Activated CD8-positive, alpha-beta memory T cell treated with anti-CD3 and anti-CD28 coated beads, Interleukin-2, amount 50 U/mL, for 1 hour (primary cell): ENCODE measurements around the gene CRTC1.

Experiments used
- DNase-seq: peaks from one replicate; pipeline ENCODE4 v3.0.0-alpha.2; 2020; ENCODE audit errors: extremely low read depth

CRTC1 gene

GRCh38 chr19:18653853-18654252 lies 29.6 kb upstream of the CRTC1 start:
- no peak for DNase-seq

GRCh38 chr19:18654469-18654868 lies 29.0 kb upstream of the CRTC1 start:
- no peak for DNase-seq

- DNase-seq: no peak
These were observed 28.2 kb upstream of the CRTC1 start for GRCh38 chr19:18655173-18655844.

DNA sequence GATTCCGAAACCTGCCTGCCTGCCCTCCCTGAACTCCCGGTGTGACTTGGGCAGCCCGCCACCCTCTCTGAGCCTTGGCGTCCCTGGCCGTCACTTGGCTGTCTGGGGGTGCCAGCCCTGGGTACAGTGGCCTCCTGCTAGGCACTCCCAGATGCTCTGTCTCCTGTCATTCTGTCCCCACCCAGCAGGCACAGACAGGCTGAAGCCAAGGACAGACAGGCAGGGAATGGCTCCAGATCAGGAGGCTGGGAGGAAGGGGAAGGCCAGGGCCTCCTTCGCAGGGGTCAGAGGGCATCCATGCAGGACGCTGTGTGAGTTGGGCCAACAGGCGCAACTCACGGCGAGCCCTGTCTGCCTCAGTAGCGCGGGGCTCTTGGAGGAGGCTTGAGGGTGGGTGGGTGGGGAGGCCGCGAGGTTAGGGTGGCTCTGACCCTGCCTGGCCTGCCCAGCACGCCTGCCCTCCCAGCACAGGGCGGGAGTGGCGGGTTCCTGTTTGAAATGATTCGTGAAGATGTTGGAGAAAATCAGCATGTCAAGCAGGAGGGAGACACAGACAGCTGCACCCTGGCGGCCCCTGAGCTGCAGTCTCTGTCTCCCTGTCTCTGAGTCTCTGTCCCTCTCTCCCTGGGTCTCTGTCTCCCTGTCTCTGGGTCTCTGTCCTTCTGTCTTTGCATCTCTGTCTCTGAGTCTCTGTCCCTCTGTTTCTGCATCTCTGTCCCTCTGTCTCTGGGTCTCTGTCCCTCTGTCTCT lies 27.0 kb upstream of the CRTC1 start:
- no peak for DNase-seq

- no peak for DNase-seq
These were observed 25.7 kb upstream of the CRTC1 start for GRCh38 chr19:18657590-18658365.

GRCh38 chr19:18658366-18658855 lies 25.1 kb upstream of the CRTC1 start:
- DNase-seq: no peak

DNA sequence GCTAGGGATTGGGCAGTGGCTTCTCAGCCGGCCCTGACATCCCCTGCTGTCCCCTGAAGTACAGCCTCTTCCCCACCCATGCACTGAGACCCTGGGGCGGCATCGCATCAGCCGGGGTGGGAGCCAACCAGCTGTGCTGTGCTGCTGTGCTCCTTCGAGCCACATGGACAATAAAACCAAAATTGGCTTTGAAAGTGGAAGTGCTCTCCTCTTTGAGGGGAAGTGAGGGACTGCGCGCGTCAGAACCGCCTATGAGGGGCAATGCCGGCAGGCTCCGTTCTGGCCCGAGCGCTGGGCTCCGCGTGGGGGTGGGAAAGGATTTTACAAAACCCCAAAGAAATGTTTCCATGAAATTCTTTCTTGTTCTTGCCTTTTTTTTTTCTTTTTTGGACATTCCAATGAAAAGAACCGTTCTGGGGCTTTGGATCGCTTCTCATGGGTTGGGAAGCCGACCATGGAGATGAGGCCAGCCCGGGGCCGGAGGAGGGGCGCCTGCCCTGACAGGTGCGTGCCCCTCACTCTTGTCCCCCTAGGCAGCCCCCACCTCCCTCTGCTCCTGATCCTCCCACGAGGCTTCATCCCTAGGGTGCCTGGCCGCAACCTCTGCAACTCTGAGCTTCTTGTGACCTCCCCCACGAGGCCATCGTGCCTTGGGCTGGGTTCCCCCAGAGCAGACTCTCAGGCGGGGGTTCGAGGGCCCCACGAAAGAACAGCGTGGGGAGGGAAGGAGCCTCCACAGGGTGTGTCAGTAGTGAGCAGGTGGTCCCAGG lies 24.0 kb upstream of the CRTC1 start:
- no peak for DNase-seq

DNA sequence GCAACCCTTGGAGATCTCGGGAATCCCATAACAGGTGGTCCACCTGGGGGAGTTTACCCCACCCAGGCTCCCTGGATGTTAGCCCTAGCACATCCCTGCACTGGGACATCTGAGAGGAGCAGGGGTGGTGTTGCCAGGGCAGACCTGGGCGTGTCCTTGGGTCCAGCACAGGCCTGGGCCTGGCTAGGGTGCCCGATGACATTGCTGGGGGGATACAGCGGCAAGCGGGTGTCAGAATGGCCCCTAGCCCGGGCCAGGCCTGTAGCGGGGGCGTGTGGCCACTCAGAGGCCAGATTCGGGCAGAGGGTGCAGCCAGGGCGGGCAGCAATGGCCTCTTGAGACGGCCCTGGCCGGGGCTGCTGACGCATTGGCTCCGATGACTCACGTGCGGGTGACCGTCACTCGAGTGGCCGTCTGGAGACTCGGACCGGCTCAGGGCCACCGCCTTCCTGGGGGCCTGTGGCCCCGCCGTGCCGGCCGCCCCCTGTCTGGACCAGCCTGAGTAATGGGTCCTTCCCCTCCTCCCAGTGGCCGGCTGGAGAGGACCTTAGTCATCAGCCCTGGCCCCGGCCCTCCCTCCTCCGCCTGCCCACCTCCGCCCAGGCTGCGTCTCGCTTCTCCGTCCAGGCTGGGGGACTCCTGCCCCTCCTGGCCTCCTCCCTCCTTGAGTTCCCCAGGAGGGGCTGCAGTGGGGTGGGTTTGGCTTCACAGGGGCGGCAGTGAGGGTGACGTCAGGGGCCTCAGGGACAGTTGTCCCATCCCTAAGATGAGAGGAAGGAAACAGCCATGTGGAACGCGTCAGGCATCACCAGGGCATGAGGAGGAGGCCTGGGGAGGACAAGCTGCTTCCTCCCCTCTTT lies 23.2 kb upstream of the CRTC1 start:
- DNase-seq: no peak

DNA sequence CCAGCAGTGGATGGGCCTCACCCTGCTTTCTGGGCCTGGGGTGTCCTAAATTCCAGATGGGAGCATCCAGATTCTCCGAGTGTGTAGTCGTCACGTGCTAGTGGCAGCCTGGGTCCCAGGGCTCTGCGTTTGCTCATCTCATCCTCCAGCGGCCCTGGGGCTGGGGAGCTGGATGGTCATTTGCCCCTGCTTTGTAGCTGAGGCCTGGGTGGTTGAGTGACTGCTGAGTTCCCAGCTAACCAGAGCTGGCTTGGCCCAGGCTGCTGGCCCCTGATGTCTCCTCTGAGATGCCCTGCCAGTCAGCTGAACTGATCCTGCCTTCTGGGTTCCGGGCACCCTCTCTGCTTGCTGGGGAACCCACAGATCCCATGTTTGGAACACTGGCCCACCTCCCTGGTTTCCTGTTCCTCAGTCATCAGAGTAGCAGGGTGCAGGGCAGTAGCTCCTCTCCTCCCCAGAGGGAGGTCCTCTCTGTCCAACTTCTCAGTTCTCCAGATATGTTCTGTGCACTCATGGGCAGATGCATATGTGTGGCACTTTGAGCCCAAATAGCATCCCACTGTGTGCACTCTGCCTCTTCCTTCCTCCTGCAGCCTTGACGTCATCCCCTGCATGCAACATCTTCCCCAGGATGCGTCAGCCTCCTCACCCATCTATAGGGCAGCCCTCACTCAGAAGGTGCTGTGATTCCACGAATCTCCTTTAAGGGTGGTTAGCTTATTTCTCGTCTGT lies 22.4 kb upstream of the CRTC1 start:
- DNase-seq: no peak

GRCh38 chr19:18662972-18663732 lies 20.3 kb upstream of the CRTC1 start:
- no peak for DNase-seq

DNA sequence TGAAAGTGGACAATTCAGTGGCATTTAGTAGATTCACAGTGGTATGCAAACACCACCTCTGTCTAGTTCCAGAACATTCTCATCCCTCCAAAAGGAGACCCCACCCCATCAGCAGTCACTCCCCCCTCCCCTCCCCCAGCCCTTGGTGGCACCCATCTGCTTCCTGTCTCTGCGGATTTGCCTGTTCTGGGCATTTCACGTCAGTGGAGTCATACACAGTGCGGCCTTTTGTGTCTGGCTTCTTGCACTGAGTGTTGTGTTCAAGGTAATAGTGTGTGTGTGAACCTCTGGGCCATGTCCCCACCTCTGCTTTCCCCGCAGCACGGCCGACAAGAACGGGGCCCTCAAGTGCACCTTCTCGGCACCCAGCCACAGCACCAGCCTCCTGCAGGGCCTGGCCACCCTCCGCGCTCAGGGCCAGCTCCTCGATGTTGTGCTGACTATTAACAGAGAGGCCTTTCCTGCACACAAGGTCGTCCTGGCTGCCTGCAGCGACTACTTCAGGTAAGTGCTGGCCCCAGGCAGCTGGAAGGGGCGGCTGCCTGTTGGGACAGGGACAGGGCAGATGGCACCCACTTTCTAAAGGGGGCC lies 19.4 kb upstream of the CRTC1 start:
- DNase-seq: no peak

GRCh38 chr19:18665771-18666202 lies 17.7 kb upstream of the CRTC1 start:
- no peak for DNase-seq

DNA sequence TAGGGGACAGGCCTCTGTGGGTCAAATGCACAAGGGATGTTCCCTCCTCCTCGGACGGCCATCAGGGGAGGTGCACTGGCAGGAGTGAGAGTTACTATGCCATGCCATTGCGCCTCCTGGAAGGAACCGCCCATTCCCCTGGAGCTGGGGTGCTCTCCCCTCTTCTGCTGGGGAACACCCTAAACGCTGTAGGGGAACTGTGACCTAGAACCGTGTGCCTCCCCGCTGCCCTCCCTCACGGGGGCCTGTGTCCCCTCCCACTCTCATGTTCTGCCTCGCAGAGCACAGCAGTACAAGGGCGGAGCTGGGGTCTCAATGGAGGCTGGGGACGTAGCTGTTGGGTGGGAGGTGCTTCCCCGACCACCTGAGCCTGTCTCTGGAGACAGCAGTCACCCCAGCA lies 17.2 kb upstream of the CRTC1 start:
- DNase-seq: no peak

DNA sequence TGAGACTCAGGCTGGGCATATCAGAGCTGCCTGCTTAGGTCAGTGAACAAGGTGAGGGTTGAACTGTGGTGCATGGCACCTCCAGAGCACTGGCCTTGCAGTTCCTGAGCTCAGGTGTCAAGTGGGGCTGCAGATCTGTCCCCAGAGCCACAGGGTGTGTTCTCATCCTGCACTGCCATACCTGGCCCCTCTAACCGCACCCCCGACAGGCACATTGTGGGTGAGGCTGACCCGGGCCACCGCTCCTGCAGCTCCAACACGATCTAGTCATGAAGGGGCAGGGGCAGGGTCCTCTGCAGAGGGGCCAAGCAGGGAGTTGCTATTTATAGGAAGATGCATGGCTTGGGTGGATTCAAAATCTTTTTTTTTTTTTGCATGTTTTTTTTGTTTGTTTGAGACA lies 16.7 kb upstream of the CRTC1 start:
- DNase-seq: no peak

DNA sequence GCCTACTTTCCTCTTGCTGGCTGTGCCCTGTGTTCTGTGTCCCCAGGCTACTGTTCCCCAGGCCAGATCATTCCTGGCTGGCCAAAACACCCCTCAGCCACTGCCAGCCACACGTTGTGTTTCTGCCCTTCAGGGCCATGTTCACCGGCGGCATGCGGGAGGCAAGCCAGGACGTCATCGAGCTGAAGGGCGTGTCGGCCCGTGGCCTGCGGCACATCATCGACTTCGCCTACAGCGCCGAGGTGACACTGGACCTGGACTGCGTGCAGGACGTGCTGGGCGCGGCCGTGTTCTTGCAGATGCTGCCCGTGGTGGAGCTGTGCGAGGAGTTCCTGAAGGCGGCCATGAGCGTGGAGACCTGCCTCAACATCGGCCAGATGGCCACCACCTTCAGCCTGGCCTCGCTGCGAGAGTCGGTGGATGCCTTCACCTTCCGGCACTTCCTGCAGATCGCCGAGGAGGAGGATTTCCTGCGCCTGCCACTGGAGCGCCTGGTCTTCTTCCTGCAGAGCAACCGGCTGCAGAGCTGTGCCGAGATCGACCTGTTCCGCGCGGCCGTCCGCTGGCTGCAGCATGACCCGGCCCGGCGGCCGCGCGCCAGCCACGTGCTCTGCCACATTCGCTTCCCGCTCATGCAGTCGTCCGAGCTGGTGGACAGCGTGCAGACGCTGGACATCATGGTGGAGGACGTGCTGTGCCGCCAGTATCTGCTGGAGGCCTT lies 15.8 kb upstream of the CRTC1 start:
- no peak for DNase-seq

DNA sequence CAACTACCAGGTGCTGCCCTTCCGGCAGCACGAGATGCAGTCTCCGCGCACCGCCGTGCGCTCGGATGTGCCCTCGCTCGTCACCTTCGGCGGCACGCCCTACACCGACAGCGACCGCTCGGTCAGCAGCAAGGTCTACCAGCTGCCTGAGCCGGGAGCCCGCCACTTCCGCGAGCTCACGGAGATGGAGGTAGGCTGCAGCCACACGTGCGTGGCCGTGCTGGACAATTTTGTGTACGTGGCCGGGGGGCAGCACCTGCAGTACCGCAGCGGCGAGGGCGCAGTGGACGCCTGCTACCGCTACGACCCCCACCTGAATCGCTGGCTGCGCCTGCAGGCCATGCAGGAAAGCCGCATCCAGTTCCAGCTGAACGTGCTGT lies 15.2 kb upstream of the CRTC1 start:
- no peak for DNase-seq

DNA sequence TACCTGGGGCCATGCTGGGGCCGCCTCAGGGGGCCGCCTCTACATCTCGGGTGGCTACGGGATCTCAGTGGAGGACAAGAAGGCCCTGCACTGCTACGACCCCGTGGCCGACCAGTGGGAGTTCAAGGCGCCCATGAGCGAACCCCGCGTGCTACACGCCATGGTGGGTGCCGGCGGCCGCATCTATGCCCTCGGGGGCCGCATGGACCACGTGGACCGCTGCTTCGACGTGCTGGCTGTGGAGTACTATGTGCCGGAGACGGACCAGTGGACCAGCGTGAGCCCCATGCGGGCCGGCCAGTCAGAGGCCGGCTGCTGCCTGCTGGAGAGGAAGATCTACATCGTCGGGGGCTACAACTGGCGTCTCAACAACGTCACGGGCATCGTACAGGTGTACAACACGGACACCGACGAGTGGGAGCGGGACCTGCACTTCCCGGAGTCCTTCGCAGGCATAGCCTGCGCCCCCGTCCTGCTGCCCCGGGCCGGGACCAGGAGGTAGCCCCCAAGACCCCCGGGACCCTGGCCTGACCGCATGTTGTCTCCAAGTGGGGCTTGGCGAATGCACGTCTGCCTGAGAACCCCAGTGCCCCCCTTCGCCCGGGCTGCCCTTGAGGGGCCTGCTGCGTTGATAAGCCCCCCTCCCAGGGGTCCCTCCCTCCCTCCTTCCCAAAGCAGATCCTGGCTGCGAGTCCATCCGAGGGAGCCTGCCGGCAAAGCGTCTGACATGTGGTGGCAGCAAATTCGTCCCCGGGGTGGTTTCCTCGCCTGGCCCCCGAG lies 14.5 kb upstream of the CRTC1 start:
- DNase-seq: no peak

DNA sequence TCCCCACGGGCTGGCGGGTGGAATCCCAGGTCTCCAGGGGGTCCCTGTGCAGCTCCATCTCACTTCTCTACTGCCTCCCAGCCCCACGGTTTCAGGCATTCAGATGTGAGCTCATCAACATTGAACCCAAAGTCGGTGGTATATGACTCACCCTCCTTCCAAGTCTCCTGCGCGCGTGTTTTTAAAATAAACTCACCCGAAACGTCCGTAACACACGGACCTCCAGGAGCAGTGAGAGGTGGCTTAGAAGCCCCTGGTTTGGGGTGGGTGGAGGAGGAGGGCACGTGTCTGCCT lies 14.0 kb upstream of the CRTC1 start:
- no peak for DNase-seq
